ENCODE measurements around the gene RHOA.
A peak's percentile ranks its signal among the peaks of the same experiment; 100 is the strongest.
"Not testable (repeated sequence)": the region's sequence is repeated elsewhere in the genome, so short reads cannot be mapped to it uniquely, and the experiment has no call there.

The RHOA gene

DNA sequence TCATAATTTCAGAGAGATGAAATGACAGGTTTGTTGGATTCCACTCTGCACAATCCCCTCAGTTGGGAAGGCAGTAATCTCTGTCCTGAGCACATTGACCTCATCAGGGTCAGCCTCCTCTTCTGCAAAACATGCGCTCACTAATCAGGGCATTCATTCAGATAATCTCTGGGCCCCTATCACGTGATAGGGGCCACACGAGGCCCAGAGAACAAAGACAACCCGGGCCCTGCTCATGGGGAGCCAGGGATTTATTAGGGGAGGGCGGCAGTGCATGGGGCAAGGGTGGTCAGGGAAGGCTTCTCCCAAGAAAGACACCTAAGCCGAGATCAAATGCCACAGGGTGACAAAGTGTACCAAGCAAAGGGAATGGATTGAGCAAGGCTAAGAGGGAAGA is 1.6 kb upstream of the RHOA start:
- H3K4me3 ChIP-seq (ENCODE audit: low read depth, low read length): peak overlapping the region; percentile 87
- no peak for DNase-seq (ENCODE audit: low read depth)

DNA sequence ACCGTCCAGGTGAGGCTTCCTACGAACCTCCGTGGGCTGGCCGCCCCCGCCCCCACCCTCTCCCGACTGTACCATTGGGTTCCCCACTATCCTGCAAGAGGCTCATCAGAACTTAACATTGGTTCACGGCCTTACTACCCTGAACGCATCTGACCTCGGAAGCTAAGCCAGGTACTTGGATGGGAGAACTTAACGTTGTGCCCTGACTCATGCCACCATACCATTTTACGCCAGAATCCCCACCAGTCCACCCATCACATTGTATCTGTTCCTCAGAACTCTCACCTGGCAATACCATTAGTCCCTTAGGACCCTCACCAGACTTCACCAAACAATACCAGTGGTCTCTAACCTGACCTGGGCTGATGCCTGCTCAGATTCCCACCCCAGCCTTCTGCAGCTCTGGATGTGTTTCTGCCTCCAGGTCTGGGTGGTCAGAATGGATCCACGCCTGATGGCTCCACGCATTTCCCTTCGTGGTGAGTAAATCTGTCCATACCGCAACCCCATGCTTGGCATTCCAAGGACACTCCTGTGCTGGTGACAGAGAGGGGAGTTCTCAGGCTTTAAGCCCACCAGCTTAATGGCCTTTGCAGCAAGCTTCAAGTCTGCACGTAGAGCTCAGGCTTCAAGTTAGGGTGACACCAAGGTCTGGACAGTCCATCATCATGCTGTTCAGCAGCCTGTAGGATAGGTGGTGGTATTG is 1.0 kb upstream of the RHOA start:
- DNase-seq (ENCODE audit: low read depth): no peak
- peak overlapping the region; percentile 87 for H3K4me3 ChIP-seq (ENCODE audit: low read depth, low read length)

DNA sequence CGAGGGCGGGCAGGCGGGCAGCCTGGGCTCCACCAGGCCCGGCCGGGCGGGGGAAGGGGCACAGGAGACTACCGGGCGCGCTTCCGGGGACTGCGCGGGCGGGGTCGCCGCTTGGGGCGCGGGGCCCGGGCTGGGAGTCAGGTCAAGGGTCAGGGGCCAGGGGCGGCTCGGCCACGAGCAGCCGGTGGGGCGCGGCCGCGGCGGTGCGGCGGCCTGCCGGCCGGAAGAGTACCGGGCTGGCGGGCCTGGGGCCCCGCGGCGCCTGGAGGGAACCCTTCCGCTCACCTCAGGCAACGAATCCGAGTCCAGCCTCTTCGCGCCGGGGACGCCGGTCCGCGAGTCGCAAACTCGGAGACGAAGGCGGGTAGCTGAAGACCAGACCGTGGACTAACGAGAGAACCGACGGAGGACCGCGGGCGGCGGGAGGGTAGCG is 225 bp downstream of the RHOA start:
- no peak for DNase-seq (ENCODE audit: low read depth)
- peak overlapping the region; percentile 62 for H3K4me3 ChIP-seq (ENCODE audit: low read depth, low read length)

DNA sequence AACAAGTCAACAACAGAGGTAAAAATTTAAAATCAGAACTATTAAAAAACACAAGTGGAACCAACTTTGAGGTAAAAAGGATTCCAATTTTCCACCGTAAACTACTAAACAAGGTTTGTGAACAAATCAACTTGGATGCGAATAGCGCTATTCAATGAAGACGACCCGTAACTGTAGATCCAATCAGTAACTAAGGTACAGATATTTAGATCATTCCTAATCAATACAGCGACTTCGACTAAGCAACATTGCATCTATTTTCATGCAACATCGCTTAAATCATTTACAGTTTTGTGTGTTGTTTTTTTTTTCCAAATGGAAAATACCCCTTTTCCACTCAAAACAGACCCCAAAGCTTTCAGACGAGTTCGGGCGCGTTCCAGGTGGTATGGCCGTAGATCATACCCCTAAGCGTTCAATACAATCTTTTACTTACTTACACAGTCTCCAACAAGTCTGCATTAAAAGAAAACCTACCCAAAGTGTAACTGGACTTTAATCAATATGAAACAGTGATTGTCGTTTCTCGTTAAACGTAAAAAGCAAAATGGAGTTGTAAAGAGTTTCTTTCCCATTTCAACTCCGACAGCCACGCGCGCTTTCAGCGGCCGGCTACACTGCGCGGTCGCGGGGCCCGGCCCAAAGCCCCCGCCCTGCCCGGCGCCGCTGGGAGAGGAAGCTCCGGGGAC is 786 bp downstream of the RHOA start:
- H3K4me3 ChIP-seq (ENCODE audit: low read depth, low read length): peak overlapping the region; percentile 62
- no peak for DNase-seq (ENCODE audit: low read depth)

DNA sequence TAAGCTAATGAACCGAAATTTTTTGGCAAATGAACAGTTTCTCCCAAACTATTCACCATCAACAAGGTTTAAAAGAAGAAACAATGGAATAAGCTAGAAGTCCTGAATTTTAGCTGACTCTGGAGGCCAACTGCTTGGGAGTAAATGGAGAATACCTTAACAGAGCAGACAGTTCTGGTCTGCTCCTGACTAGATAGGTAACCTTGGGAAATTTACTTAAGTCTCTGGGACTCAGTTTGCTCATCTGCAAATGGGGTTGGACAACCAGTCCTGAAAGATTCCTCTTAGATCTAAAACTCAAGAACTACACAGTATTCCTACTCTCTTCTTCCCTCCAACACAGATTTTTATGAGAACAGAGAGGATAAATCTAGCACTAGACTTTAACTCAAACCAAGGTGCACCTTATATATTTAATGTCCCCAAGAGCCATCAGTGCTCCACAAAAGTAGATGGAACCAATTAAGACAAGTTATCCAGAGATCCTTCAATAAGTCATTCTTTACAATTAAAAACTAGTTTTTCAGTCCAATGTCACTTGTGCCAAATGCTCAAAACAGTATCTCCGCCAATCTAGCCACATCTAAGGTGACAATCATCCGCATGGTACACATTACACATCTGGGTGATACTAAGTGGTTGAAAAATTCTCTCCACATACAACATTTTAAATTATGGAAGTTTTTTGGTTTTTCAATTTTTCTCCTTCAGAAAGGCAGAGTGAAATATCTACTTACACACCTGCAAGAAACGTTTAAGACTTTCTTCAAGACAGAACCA is 1.5 kb downstream of the RHOA start:
- no peak for DNase-seq (ENCODE audit: low read depth)
- H3K4me3 ChIP-seq (ENCODE audit: low read depth, low read length): peak overlapping the region; percentile 62

DNA sequence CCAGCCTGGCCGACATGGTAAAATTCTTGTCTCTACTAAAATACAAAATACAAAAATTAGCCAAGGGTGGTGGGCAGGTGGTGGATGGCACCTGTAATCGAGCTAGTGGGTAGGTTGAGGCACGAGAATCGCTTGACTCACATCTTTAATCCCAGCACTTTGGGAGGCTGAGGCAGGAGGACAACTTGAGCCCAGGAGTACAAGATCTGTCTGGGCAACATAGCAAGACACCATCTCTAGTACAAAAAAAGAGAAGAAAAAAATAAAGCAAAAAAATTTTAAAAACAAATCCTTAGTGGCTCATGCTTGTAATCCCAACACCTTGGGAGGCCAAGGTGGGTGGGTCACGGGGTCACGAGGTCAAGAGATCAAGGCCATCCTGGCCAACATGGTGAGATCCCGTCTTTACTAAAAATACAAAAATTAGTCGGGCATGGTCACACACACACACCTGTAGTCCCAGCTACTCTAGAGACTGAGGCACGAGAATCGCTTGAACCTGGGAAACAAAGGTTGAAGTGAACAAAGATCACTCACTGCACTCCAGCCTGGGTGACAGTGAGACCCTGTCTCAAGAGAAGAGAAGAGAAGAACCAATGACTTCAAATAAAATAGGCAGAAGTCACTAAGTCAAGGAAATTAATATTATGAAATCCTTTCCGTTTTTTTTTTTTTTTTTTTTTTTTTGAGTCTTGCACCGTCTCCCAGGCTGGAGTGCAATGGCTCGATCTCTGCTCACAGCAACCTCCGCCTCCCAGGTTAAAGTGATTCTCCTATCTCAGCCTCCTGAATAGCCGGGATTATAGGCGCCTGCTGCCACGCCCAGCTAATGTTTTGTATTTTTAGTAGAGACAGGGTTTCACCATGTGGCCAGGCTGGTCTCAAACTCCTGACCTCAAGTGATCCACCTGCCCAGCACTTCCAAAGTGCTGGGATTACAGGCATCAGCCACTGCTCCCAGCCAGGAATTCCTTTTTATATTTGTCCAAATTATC is 4.9 kb downstream of the RHOA start:
- no peak overlapping the region for H3K4me3 ChIP-seq (ENCODE audit: low read depth, low read length)
- no peak for DNase-seq (ENCODE audit: low read depth)

DNA sequence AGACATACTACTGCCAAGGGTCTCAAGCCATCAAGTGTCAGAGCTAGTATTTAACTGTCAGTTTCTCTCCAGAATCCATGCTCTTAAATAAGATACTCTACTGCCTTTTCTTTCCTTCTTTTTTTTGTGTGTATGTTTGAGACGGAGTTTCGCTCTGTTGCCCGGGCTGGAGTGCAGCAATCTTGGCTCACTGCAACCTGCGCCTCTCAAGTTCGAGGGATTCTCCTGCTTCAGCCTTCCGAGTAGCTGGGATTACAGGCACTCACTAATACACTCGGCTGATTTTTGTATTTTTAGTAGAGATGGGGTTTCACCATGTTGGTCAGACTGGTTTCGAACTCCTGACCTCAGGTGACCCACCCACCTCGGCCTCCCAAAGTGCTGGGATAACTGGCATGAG is 6.2 kb downstream of the RHOA start:
- not testable (repeated sequence) for H3K4me3 ChIP-seq (ENCODE audit: low read depth, low read length)

DNA sequence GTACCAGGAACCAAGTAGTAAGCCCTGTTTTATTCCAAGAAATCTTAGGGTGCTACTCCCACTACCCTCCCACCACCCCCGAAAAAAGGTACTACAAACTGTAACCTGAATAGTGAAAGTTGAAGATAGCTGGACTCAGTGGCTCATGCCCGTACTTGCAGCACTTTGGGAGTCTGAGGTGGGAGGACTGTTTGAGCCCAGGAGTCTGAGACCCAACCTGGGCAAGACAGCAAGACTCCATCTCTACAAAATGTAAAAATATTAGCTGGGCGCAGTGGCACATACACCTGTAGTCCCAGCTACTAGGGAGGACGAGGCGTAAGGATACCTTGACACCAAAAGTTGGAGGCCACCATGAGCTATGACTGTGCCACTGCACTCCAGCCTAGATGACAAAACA is 7.9 kb downstream of the RHOA start:
- no peak for DNase-seq (ENCODE audit: low read depth)
- H3K4me3 ChIP-seq (ENCODE audit: low read depth, low read length): no peak overlapping the region

More for the DNA sequence above, 6.2 kb downstream of the RHOA start:
- DNase-seq (ENCODE audit: low read depth): not testable (repeated sequence)

DNA sequence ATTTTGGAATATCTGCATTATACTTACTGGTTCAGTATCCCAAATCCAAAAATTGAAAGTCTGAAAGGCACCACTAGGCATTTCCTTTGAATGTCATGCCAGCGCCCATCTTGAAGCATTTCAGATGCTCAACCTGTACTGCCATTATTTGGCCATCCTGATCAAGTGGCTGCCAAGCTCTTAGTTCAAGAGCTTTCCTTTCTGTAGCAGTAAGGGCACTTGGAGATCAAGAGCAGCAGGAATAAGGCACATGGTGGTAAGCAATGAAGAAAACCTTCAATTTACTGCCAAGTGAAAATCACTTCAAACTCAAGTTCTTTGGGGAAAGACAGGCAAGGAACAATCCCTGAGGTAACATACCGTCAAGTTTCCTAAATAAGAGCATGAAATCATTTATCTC is 10.0 kb downstream of the RHOA start:
- no peak for DNase-seq (ENCODE audit: low read depth)
- no peak overlapping the region for H3K4me3 ChIP-seq (ENCODE audit: low read depth, low read length)

DNA sequence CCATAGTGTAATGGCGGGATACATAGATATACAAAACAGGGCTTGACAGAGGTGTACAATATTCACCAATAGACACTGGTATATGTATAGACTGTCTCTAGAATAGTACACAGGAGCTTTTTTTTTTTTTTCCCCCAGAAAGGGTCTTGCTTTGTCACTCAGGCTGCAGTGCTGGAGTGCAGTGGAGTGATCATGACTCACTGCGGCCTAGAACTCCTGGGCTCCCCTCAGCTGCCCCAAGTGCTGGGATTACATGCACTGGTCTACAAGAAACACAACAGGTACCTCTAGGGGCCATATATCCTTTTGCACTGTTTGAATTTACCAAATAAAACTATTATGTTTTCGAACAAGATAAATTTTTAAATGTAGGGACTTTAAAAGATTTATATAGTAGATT is 12.3 kb downstream of the RHOA start:
- H3K4me3 ChIP-seq (ENCODE audit: low read depth, low read length): no peak overlapping the region
- DNase-seq (ENCODE audit: low read depth): no peak

DNA sequence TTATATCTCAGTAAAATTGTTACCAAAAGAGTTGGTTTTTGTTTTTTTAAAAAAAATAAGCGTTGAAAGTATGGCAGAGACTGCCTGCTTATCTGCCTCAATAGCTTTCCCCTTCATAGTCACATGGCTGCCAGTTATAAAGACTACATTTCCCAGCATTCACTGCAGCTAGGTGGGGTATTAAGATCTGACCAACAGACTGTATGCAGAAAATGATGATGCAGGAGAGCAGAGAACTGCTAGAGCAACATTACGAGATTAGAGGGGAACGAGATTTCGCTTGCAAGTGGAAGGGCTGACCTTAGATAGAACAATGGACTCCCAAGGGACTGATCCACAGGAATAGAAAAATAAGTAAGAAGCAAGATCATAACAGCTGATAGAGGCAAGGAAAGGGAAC is 14.3 kb downstream of the RHOA start:
- H3K4me3 ChIP-seq (ENCODE audit: low read depth, low read length): no peak overlapping the region
- no peak for DNase-seq (ENCODE audit: low read depth)

DNA sequence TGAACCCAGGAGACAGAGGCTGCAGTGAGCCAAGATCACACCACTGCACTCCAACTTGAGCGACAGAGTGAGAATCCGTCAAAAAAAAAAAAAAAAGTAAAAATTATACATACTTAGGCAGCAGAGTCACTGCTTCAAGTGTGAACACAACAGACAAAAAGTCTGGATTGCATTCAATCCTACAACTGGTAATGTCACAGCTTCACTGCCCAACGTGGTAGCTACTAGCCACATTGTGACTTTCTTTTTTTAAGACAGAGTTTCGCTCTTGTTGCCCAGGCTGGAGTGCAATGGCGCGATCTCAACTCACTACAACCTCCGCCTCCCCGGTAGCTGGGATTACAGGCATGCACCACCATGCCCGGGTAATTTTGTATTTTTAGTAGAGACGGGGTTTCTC is 20.5 kb downstream of the RHOA start:
- H3K4me3 ChIP-seq (ENCODE audit: low read depth, low read length); DNase-seq (ENCODE audit: low read depth): not testable (repeated sequence)

DNA sequence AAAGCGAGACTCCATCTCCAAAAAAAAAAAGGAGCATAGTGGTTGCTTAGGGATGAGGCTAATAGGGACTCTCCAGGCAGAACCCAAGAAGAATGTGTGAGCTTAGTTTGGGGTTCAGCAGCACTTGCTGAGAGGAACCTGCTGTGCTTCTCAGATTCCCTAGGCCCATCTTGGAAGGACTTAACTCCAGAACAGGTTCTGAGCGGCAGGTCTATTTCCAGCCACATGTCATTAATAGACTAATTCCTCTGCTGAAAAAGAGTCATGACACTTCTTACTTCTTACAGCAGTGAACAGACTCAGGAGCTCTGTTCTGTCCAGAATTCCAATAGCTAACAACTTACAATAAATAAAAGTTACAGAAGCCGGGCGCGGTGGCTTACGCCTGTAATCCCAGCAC is 22.5 kb downstream of the RHOA start:
- no peak overlapping the region for H3K4me3 ChIP-seq (ENCODE audit: low read depth, low read length)
- DNase-seq (ENCODE audit: low read depth): no peak

DNA sequence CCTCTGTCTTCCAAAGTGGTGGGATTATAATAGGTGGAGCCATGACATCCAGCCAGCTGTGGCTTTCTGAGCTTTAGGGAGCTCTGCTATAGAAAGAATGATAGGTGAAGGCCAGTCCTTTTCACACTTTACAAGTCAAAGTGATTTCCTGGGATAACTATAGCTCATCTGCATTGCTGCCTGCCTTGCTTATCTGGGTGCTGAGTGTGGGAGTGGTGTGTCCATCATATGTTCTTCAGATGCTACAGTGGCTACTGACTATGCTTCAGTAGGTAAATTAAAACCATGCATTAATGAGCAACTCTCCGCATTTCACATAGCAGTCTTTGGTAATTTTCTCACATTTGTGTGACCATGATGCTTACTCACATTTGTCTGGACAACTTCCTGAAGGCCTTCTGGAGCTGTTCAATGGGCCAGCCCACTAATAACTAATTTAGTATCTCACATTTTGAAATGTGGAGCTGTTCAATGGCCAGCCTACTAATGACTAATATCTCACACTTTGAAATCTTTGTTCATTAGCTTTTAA is 23.4 kb downstream of the RHOA start:
- DNase-seq (ENCODE audit: low read depth): no peak
- H3K4me3 ChIP-seq (ENCODE audit: low read depth, low read length): no peak overlapping the region

DNA sequence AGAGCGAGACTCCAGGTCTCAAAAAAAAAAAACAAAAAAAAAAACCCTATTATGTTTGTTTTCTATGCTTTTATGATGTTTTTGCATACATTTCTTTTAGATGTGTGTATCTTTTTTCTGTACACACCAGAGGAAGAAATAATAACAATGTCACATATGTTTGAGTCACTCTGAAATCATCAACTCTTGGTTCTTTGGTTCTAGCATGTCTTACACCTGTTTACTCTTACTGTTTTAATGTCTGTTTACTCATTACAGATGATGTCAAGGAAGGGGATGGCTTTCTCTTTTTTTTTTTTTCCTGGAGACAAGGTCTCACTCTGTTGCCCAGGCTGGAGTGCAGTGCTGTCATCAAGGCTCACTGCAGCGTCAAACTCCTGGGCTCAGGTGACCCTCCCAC is 24.1 kb downstream of the RHOA start:
- no peak overlapping the region for H3K4me3 ChIP-seq (ENCODE audit: low read depth, low read length)
- DNase-seq (ENCODE audit: low read depth): no peak

DNA sequence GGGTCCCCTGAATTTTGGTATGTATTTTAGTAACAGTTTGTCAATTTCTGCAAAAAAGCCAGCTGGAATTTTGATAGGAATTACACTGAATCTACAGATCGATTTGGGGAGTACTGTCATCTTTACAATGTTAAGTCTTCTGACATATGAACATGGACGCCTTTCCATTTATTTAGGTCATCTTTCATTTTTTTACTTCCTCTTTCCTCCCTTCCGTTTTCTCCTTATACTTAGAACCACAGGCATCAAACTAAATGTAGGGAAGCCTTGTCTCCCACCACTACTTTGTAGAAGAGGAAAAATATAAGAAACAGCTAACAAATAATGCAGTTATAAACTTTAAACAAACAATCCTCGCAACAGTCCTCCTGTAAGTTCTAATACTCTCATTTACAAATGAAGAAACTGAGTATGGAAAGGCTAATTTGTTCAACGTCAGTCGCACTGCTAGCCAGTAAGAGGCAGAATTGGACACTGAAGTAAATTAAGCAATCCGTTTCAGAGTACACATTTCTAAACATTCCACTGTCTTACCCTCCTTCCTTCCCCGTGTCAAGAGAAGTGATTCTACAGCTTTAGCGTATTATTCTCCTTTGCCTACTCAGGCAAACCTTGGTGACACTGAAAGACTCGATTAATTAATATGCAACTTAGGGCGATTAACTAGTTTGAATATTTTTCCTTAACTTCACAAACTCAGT is 25.6 kb downstream of the RHOA start:
- no peak for DNase-seq (ENCODE audit: low read depth)
- no peak overlapping the region for H3K4me3 ChIP-seq (ENCODE audit: low read depth, low read length)

DNA sequence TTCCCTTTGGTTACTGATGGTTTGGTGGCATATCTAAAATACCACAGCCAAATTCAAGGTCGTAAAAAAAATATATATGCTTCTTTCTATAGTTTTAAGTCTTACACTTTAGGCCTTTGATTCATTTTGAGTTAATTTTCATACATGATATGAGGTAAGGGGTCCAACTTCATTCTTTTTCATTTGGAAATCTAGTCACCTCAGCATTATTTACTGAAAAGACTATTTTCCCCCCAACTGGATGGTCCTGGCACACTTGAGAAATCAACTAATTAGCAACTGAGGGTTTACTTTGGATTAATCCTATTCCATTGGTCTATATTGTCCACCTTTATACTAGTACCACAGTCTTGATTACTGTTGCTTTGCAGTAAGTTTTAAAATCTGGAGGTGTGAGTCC is 26.2 kb downstream of the RHOA start:
- DNase-seq (ENCODE audit: low read depth): no peak
- no peak overlapping the region for H3K4me3 ChIP-seq (ENCODE audit: low read depth, low read length)

DNA sequence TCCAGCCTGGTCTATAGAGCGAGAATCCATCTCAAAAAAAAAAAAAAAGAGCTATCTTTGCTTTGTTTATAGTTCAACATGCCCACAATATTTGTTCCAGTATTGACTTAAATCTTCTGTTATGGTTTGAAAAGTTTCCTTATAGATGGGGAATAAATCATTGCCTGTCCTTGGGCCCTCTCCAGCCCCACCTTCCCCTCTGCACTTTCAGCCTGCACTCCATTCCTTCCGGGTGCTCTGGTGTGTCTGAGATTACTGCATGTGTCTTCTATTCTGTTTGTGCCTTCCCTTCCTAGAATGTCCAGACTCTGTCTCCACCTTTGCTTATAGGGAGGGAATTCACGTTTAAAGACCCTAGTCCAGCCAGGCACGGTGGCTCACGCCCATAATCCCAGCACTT is 28.4 kb downstream of the RHOA start:
- H3K4me3 ChIP-seq (ENCODE audit: low read depth, low read length): no peak overlapping the region
- DNase-seq (ENCODE audit: low read depth): no peak

Measured in skeletal muscle cell (primary cell).